DMS114 treated with DMSO at 0.1 percent for 48 hours (cell line): ENCODE data around the gene SLC6A1.

Experiments used
- DNase-seq: peaks from one replicate; lab custom pipeline; 2025; ENCODE audit not compliant: unreplicated experiment; lab: John Stamatoyannopoulos, UW

SLC6A1 gene

DNA sequence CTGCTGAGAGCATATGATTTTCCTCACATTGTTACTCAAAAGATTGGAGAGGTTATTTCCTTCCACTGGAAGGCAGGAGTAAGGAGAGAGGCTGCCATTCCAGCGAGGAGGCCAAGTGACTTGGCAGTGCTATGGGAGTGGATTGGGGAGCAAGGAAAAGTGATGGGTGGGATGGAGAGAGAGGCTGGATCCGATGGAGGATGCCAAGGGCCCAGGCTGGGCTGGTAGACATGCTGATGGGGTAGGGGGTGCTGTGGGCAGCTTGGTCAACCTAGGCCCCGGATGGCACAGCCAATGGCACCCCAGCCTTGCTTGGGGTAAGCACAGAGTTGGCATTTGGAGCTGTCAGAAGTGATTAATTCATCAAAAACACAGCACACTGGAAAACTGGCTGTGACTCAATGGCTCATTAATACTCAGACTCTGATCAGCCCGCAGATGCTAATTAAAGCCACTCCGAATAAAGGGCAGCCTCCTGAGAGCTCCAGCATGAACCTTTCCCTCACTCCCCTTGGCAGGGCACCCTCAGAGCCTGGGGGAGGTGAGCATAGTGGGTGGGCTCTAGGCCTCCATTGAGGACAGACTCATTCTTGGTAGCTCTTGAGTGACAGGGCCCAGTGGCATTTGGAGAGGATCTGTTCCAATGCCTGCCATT lies 22.1 kb upstream of the SLC6A1 start:
- no peak for DNase-seq

DNA sequence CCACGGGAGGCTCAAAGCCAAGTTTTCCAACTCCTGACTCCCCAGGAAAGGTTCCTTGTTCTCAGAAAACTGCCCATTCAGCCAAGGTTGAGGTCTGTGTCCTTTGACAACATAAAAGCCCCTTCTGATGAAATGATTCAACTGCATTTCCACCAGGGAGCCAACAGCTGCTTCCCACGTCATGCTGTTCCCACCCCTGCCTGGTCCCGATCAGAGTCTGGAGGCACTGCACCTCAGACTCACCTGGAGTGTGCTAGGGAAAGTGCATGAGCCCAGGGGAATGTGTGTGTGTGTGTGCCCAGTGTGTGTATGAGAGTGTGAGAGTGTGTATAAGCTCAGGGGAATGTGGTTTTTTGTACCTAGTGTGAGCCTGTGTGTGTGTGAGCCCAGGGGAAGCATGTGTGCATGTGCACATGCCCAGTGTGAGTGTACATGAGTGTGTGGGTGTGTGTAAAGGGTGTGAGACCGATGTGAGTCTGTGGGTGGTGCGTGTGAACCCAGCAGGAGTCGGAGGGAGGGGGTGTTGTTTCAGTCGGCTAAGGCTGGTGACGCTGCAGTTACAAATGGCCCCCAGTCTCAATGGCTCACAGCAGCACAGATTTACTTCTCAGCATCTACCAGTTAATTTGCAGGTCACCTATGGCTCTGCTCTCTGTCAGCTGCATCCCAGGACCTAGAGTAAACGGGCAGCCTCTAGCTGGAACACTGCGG lies 20.3 kb upstream of the SLC6A1 start:
- DNase-seq = no peak

DNA sequence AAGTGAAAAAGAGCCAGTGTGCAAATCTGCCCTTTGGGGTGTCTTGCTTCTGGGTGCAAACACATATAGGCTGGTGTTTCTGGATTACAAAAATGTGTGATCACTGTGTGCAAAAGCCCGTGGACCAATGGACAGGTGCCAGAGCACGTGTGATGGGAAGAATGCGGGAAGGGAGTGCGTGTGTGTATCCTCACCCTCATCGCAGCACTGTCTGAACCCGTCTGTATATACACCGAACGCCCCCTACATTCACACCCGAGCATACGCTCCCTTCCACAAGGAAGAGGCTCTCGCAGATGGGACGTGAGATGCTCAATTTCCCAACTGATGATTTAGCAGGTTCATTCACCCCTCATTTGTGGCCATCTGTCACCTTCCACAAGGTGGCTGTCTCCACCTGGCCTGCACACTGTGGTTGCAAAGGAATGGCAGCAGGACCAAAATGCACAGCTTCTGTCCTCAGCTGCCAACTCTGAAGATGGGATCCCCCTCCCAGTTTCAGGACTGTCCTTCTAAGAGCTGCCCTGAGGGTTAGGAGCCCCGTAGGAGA lies 19.4 kb upstream of the SLC6A1 start:
- no peak for DNase-seq

DNA sequence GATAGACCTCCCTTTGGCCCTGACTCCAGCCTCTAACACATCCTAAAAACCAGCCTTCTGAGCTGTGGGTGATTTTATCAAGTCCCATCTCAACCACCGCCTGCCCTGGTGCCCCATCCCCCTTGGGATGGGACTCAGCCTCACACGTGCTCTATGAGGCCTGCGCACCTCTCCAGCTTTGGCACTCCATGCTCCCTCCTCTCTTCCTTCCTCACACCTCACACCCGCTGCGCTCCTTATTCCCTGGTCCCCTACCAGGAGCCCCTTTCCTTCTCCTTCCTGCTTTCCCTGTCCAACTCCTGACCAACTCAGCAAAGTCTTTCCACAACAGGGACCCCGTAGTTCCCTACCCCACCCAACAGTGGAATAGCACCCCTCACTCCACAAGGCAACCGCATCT lies 18.4 kb upstream of the SLC6A1 start:
- no peak for DNase-seq

DNA sequence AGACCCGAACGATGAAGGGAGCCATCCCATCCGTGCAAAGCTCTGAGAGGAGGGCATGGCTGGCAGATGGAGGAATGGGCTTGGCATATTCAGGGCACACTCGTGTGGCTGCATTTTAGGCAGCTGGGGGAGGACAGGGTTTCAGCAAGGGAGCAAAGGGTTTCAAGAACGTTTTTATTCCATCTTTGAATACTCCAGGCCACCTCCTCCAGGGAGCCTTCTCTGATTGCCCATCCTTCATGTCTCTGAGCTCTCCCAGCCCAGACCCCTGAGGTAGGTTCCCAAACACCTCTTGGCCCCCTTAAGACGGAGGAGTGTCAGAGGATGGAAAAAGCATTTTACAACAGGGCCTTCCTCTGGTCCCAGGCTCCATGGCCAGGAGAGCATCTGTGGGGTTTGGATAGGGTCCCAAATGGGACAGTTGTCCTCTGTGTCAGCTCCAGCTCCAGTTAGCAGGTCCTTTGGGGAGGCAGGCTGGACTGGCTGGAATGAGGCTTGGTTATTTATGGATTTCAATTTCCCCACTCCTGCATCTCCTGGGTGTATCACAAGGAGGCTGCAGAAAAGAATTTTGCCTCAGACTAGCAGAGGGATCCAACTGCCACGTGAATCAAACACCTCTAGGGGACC lies 17.7 kb upstream of the SLC6A1 start:
- no peak for DNase-seq

DNA sequence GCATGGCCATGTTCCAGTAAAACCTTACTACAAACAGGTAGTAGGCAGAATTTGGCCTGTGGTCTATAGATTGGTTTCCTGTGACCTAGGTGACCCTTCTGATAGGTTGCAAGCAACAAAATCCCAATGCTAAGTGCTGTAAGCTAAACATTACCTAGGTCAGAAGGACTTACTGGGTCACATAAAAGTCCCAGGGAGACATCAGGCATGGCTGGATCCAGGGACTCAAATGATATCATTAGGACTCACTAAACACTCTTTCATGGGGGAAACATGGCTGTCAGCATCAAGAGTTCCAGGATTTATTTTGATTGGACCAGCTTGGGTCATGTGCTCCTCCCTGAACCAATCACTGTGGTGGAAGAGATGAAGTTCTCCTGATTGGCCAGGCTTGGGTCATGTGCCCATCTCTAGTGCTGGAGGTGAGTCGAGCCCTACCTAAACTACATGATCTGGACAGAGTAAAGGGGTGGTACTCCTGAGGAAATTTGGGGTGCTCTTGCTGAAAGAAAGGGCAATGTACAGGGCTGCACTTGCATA lies 16.8 kb upstream of the SLC6A1 start:
- no peak for DNase-seq

DNA sequence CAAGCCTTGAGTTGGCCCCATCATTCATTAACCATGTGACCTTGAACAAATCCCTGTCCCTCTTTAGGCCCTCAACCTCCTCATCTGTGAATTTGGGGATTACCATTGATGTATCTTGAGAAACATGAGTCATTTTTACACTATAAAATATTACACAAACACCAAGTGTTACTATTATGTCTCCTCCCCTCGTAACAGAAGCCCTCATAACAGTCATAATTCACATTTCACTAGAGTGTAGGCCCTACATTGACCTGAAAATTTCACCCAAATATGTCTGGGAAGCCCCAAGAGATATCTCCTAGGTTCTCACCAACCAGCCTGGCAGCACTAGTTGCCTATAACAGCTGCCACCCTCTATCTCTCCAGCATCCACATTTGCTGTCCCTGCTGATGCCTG lies 15.8 kb upstream of the SLC6A1 start:
- no peak for DNase-seq

DNA sequence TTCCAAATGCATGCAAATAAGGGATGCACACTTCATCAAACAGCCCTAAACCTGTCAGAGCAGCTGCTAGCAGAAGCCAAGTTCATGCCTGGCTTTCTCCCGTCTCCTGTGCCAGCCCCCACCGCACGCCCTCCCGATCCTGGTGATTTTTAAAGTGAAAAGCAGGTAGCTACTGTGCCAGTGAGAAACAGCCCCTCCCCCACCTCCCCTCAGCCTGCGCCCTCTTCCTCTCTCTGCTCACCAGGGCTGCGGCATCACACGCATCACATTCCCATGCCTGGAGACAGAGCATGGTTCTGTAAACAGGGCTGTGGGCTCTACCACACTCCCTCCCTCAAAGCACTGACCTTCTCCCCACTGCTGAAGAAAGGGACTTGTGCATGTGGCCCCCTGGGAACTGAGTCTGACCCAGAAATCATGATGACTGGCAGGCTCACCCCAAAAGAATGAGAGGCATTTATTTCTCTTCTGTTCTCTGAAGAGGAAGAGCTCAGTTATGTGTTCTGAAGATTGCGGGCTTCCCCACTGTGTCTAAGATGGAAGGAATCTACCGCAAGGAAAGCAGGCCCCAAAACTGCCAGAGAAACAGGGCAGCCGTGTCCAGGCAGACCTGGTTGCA lies 14.5 kb upstream of the SLC6A1 start:
- DNase-seq = no peak

DNA sequence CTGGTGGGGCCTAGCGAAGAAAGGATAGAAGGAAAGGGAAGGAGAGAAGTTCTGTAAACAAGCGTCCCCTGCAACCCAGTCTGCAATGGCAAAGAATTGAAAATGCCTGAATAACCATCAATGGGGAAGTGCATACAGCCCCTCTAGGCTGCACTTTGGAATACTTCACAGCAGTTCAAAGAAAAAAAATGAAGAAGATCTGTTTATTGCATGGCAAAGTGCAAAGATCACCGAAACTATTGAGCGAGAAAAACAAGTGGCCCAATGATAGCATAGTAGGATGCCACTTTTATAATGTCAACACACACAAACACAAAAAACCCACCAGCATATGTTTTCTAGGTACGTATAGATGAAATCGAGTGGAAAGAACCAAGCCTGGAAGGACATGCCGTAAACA lies 13.6 kb upstream of the SLC6A1 start:
- no peak for DNase-seq

DNA sequence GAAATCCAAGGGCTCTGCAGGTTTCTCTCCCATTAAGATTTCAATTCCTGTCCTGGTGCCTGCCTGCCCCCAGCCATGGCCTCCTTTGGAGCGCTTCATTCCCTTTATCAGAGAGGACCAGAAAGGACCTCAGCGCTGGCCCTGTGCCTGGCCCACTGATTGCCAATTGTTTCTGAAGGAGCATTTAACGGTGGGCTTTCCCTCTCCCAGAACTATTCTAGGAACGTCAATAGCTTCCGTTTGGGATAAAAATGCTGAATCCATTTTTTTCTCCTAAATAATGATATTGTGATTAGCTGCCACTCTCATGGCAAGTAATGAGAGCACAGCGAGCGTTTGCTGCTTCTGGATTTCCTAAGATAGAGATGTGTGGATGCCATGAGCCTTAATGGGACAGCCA lies 12.2 kb upstream of the SLC6A1 start:
- DNase-seq = no peak

DNA sequence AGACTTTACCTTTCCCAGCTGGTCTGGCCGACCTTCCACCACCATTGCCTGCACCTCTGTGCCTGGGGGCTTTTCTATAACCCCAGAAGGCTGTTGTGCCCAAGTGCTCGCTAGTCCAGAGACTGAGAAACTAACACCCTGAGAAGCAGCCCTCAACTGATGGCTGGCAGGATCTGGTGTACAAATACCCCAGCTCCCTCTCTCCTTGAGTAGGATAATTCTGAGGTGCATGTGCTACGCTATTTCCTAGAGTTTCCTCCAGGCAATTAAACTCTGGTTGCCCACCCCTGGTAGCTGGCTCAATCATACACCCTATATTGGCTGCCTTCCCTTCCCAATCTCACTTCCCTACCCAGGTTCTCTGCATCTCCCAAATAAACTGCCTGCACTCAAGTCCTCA lies 11.5 kb upstream of the SLC6A1 start:
- no peak for DNase-seq

DNA sequence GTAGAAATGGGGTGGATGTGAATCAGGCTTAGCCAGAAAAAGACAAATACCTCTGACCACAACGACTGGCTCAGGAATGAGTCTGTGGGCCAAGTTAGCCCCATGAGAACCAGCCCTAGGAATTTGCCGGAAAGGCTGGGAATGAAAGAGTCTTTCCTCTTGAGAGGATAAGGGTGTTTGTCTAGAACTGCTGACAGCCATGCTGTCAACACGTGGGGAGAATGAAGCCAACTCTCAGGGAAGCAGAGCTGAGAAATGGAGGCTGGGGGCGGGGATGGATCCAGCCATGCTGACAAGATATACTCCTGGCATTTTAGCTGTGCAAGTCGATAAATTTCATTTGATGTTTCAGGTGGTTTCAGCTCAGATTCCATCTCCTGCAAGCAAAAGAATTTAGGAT lies 10.6 kb upstream of the SLC6A1 start:
- DNase-seq = no peak

DNA sequence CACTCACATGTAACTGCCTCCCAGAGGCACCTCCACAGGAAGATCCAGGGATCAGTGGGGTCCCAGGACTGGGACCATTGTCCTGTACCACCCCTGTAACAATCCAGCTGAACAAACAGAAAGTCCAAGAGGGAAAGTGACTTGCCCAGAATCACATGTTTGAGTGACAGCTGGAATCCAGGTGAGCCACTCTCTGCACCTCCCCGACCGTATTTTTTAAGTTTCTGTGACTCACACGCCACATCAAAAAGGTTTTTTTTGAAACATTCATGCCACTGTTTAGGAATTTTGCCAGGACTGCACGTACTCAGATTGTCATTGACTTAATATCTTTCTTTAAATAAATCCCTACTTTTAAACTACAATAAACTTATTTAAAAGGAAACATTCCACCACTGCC lies 9.8 kb upstream of the SLC6A1 start:
- DNase-seq = no peak

DNA sequence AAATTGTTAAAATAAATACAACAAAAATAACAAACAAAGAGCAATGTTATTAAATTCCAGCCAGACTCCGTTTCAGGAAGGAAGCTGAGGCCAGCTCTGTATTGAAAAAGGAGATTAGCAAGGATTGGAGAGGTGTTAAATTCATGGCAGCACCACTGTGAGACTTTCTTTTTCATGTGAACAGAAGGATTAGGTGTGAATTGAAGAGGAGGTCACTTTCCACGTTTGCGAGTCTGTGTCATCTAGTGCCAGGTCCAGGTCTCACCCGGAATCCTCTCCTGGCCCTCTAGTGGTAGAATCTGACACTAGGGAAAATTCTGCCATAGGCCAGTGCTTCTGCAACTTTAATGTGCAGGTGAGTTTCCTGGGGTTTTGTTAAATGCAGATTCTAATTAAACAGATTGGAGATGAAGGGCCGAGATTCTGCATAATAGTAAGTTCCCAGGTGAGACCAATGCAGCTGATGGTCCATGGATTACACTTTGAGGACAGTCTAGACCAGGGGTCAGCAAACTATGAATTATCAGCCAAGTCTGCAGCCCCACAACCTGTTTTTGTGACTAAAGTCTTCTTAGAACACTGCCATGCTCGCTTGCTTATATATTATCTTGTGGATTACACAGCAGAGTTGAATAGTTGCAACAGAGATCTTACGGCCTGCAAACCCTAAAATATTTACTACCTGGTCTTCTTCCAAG lies 9.2 kb upstream of the SLC6A1 start:
- DNase-seq = peak; percentile 4

DNA sequence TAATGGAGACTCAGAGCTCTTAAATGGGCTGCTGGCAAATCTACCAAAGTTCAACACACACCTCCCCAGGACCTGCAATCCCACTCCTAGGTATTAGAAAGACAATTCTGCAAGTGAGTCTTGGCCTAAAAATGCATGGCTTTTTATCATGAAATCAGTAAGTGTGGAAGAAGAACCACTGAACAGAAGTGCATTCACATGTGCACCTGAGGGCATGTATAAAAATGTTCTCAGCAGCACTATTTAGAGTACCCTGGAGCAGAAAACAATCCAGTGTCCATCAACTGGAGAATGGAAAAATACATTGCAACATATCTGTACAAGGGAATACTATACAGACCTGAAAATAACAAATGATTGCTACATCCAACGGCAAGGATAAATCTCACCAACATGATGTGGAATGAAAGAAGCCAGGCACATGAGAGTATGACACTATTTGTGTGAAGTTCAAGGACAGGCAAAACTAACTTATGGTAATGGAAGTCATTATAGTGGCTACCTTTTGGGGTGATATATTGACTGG lies 8.1 kb upstream of the SLC6A1 start:
- no peak for DNase-seq

DNA sequence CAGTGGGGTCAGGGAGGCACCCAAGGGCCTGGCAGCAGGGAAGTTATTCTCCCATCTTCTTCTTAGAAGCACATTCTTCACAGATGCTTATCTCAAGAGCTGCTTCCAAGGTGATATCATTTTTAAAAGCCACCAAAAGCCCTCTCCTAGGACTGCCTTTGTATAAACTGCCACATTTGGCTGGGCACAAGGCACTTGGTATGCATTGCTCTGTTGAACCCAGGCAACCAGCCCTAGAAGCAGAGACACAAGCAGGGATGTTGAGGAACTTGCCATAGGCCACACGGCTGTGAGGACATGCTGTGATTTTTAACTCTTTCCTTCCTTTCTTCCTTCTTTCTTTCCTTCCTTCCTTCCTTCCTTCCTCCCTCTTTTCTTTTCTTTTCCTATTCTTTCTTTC lies 7.4 kb upstream of the SLC6A1 start:
- DNase-seq = no peak

DNA sequence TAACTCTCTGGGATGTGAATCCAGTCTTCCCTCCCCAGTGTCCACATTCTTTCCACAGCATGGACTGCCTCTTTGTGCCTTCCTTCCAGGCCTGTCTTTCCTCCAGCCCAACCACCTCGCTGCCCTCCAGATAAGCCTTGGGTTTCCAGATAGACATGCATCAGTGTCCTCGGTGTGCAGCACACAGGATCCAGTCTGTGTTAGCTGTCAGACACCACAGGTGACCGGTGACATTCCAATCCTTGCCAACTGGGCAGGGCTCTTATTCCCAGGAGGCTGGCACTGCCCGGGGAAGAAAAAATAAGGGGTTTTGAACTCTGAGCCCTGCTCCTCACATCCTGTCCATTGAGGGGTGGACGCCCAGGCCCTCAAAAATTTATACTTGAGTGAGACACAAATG lies 6.0 kb upstream of the SLC6A1 start:
- no peak for DNase-seq

DNA sequence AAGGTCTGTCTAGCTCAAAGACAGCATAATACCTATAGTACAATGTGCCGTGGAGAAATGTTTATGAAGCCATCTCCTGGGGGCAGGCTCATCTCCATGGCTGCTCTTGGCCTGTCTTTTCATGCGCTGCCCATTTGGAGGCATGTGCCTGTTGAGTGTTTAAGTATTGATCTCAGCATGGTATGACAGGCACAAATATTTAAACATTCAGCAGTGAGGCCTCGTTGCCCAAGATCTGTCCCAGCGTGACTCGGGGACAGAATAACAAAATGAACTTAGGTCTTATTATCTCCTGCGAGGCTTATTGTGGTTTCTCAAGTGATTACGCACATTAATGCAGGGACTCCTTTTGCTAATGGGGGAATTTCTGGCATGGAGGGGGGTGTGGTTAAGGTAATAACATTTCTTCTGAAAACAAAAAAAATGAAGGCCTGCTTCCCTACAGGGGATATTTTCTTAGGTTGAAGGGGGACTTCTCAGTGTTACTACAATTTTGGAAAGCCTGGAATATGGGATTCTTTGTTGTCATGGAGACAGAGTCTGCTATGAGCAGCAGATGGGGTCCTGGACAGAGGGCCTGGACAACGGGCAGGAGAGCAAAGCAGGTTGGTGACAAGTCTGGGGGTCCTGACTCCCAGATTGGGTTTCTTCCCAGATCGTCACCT lies 4.4 kb upstream of the SLC6A1 start:
- DNase-seq = no peak

DNA sequence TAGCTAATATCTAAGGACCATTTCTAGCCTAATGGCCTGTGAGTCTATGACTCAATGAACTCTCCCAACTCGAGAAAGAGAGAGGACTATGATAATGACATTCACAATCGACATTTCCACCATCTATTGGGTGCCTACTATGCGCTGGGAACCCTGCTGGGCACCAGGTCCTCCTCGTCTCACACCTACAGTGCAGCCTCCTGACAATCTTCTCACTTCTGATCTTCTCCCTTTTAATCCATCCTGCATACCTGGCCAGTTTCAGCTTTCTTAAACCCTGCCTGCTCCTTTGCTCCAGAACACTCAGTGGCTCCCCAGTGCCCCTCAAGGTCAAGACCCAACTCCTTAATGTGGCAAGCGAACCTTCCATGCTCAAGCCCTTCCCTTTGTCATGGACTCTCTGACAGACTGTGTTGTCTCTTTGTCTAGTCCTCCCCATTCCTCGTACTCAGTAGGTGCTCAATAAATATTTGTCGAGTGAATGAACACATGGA lies 3.5 kb upstream of the SLC6A1 start:
- DNase-seq = no peak
